Loucy (cell line): ENCODE results near the gene MBD2.

Experiments used
- CTCF ChIP-seq: fragments of 200-600 bp; sonication (generic); conservative IDR thresholded peaks from 2 replicates; pipeline ENCODE4 v1.5.1; 2014; ENCODE audit warnings: mild to moderate bottlenecking, antibody characterized with exemption, low read length
- EZH2phosphoT487 ChIP-seq: fragments of 200-600 bp; IDR thresholded peaks from 2 replicates; pipeline ENCODE4 v1.6.1; 2018; ENCODE audit warnings: antibody characterized with exemption, mild to moderate bottlenecking, moderate library complexity, borderline replicate concordance

- no peak for TF ChIP-seq CTCF
- TF ChIP-seq EZH2phosphoT487: no peak
These were observed 17.9 kb upstream of the MBD2 start for GRCh38 chr18:54242327-54242726.
